KMS-11 (cell line): ENCODE measurements around the gene C1QL3.

Experiments used
- H2AFZ ChIP-seq: fragments of 200-600 bp; sonication (generic); 2 replicates; pipeline ENCODE4 v1.6.1; 2016; ENCODE audit warnings: antibody characterized with exemption, mixed run types, low read depth
- H3K27ac ChIP-seq: fragments of 200-600 bp; sonication (generic); 2 replicates; pipeline ENCODE4 v1.6.1; 2016; ENCODE audit warnings: mild to moderate bottlenecking, mixed run types
- H3K27me3 ChIP-seq: fragments of 200-600 bp; sonication (generic); 2 replicates; pipeline ENCODE4 v1.6.1; 2017; ENCODE audit warnings: mild to moderate bottlenecking, low read depth, mixed run types, moderate library complexity; ENCODE audit not compliant: insufficient read depth
- H3K36me3 ChIP-seq: fragments of 200-600 bp; sonication (generic); 2 replicates; pipeline ENCODE4 v1.6.1; 2017; ENCODE audit warnings: mild to moderate bottlenecking, mixed run types; ENCODE audit not compliant: insufficient read depth
- H3K4me1 ChIP-seq: fragments of 200-600 bp; sonication (generic); 2 replicates; pipeline ENCODE4 v1.6.1; 2016; ENCODE audit warnings: mild to moderate bottlenecking, low read depth, mixed run types; ENCODE audit not compliant: poor library complexity, severe bottlenecking
- H3K4me2 ChIP-seq: fragments of 200-600 bp; sonication (generic); 2 replicates; pipeline ENCODE4 v1.7.0; 2016; ENCODE audit warnings: mild to moderate bottlenecking, mixed run types
- H3K4me3 ChIP-seq: fragments of 200-600 bp; sonication (generic); IDR thresholded peaks from 2 replicates; pipeline ENCODE4 v1.6.1; 2017; ENCODE audit warnings: low read depth, low read length, mixed read lengths; ENCODE audit not compliant: insufficient read depth
- H3K79me2 ChIP-seq: fragments of 200-600 bp; sonication (generic); 2 replicates; pipeline ENCODE4 v1.6.1; 2016; ENCODE audit warnings: low read depth, mixed run types; ENCODE audit not compliant: insufficient read depth
- H3K9ac ChIP-seq: fragments of 200-600 bp; sonication (generic); 2 replicates; pipeline ENCODE4 v1.6.1; 2016; ENCODE audit warnings: mild to moderate bottlenecking, mixed run types
- H4K20me1 ChIP-seq: fragments of 200-600 bp; sonication (generic); 2 replicates; pipeline ENCODE4 v1.6.1; 2016; ENCODE audit warnings: mild to moderate bottlenecking, mixed run types; ENCODE audit not compliant: insufficient read depth
- TF ChIP-seq, protein P1 (sequence below): fragments of 200-600 bp; sonication (generic); conservative IDR thresholded peaks from 2 replicates; pipeline ENCODE4 v1.6.1; 2017; ENCODE audit warnings: low read depth, mild to moderate bottlenecking, antibody characterized with exemption, low read length, moderate library complexity, mixed read lengths

C1QL3 gene

DNA sequence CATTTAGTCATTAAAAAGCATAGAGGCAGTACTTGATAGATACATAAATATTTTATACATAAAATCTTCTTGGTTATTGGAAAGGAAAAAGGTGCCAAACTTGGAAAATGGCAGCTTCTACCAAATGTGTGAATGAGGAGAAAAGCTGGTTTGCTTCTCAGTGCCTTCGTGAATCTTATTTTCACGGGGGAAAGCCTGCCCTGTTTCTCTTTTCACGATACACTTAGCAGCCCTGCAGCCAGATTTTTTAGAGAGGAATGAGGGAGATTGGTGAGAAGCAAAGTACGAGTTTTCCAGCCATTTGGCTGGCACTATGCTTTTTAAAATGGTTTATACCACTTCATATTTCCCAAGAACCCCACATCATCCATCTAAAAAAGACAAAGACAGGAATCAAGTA lies 22.9 kb upstream of the C1QL3 start:
- Histone ChIP-seq H3K36me3 (no peaks in the 10 kb centered on the region), H3K79me2 (no peaks in the 10 kb centered on the region), H3K27ac (no peak overlapping the region), H4K20me1 (no peaks in the 10 kb centered on the region), H3K4me1 (no peaks in the 10 kb centered on the region), H3K27me3 (no peaks in the 10 kb centered on the region), H3K4me3 (no peak overlapping the region), H3K9ac (no peak overlapping the region), H3K4me2 (no peak overlapping the region), H2AFZ (no peak overlapping the region)
- TF ChIP-seq, protein P1, sequence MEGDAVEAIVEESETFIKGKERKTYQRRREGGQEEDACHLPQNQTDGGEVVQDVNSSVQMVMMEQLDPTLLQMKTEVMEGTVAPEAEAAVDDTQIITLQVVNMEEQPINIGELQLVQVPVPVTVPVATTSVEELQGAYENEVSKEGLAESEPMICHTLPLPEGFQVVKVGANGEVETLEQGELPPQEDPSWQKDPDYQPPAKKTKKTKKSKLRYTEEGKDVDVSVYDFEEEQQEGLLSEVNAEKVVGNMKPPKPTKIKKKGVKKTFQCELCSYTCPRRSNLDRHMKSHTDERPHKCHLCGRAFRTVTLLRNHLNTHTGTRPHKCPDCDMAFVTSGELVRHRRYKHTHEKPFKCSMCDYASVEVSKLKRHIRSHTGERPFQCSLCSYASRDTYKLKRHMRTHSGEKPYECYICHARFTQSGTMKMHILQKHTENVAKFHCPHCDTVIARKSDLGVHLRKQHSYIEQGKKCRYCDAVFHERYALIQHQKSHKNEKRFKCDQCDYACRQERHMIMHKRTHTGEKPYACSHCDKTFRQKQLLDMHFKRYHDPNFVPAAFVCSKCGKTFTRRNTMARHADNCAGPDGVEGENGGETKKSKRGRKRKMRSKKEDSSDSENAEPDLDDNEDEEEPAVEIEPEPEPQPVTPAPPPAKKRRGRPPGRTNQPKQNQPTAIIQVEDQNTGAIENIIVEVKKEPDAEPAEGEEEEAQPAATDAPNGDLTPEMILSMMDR, result no peak

DNA sequence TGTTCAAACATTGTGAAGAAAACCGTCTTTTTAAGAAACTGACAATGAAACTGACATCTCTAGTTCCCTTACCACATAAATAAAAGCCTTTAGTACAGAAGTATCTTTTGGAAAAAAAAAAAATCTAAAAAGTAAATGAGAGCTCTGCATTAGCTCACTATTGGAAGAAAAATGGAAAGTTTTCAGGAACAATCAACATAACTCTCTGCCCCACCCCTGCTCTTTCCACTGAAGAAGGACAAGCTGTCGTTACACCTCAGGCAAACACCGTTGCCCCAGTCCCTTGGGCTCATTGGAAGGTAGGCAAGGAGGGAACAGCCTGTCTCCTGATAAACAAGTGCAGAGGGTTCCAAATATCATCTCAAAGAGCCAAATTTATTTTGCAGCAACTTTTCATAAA lies 22.4 kb upstream of the C1QL3 start:
- TF ChIP-seq, protein P1, result no peak
- Histone ChIP-seq H3K4me1 (no peaks in the 10 kb centered on the region), H2AFZ (no peak overlapping the region), H3K79me2 (no peaks in the 10 kb centered on the region), H3K4me3 (no peak overlapping the region), H3K9ac (no peak overlapping the region), H4K20me1 (no peaks in the 10 kb centered on the region), H3K27ac (no peak overlapping the region), H3K27me3 (no peaks in the 10 kb centered on the region), H3K4me2 (no peak overlapping the region), H3K36me3 (no peaks in the 10 kb centered on the region)

DNA sequence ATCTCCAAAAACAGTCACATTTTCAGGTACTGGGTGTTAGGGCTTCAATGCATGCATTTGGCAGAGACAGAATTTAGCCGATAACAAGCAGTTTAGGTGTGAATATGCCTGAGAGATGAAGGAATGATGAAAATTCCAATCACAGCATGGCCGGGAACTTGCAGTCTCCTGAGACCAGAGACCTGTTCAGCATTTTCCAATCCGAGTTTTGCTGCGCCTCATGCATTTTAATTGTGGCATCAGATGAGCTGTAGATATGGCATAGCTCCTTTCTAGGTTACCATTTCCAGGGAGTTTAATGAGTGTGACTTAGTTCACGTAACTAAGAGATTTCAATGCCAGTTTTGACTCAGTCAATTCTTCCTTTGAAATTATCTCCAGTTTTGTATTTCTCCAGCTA lies 14.5 kb upstream of the C1QL3 start:
- H3K79me2 ChIP-seq, result no peaks in the 10 kb centered on the region
- no peak overlapping the region for H3K27ac ChIP-seq
- no peaks in the 10 kb centered on the region for H3K27me3 ChIP-seq
- no peaks in the 10 kb centered on the region for H3K36me3 ChIP-seq
- H3K4me1 ChIP-seq, result no peaks in the 10 kb centered on the region
- H3K4me2 ChIP-seq, result no peak overlapping the region
- TF ChIP-seq, protein P1, result no peak
- H2AFZ ChIP-seq, result no peak overlapping the region
- H3K4me3 ChIP-seq, result no peak overlapping the region
- H3K9ac ChIP-seq, result no peak overlapping the region
- no peaks in the 10 kb centered on the region for H4K20me1 ChIP-seq

DNA sequence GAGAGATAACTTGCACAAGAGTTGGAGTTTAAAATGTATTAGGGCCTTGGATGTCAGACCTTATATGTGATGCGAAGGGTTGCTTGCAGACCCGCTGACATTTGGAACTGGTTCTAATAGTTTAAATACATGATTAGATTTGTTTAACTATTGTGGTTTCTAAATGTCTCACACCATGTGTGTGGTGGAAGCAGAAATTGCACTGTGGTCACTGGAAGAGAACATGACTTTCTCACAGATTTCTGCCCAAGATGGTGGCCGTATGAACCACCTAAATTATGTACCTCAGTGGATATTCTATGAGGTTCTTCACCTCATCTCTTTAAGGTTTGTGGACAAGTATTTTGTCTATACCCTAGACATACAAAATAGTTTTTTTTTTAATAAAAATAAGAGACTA lies 8.2 kb upstream of the C1QL3 start:
- Histone ChIP-seq H3K27me3 (no peaks in the 10 kb centered on the region), H3K79me2 (no peaks in the 10 kb centered on the region), H3K4me3 (no peak overlapping the region), H3K36me3 (no peaks in the 10 kb centered on the region), H3K4me1 (no peaks in the 10 kb centered on the region), H3K4me2 (no peak overlapping the region), H3K9ac (no peak overlapping the region), H4K20me1 (no peaks in the 10 kb centered on the region), H3K27ac (no peak overlapping the region), H2AFZ (no peak overlapping the region)
- TF ChIP-seq, protein P1, result no peak

DNA sequence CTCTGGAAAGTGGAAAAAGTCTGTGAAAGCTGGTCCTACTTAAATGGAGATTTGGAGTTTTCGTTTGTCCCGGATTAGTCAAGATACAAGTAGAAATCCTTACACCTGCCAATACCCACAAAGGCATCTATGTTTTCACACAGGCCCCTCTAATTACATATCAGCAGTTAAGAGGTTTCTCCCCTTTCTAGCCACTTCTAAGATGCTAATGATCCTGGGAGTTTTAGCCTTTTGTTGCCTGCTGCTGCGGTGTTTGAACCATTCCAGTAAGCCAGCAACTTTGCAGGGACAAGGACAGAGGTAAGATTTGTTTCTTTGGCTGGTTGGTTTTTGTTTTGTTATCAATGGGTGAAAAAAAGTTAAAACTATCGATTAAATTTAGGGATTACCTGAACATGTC lies 5.8 kb upstream of the C1QL3 start:
- no peaks in the 10 kb centered on the region for H3K4me1 ChIP-seq
- H2AFZ ChIP-seq, result no peak overlapping the region
- H3K9ac ChIP-seq, result no peak overlapping the region
- no peak overlapping the region for H3K27ac ChIP-seq
- no peak overlapping the region for H3K4me3 ChIP-seq
- no peaks in the 10 kb centered on the region for H3K79me2 ChIP-seq
- H3K4me2 ChIP-seq, result no peak overlapping the region
- no peaks in the 10 kb centered on the region for H3K27me3 ChIP-seq
- no peaks in the 10 kb centered on the region for H4K20me1 ChIP-seq
- TF ChIP-seq, protein P1, result no peak
- H3K36me3 ChIP-seq, result no peaks in the 10 kb centered on the region
